HG03442 (cell line): ENCODE measurements around the gene LRP5.
"Not testable (repeated sequence)": the region's sequence is repeated elsewhere in the genome, so short reads cannot be mapped to it uniquely, and the experiment has no call there.

ENCODE experiments used
- ATAC-seq: cut with Tn5 transposase; IDR thresholded peaks from one replicate; pipeline ENCODE4 v1.9.1; 2021; ENCODE audit warnings: mild to moderate bottlenecking, moderate library complexity; ENCODE audit not compliant: unreplicated experiment

The LRP5 gene

DNA sequence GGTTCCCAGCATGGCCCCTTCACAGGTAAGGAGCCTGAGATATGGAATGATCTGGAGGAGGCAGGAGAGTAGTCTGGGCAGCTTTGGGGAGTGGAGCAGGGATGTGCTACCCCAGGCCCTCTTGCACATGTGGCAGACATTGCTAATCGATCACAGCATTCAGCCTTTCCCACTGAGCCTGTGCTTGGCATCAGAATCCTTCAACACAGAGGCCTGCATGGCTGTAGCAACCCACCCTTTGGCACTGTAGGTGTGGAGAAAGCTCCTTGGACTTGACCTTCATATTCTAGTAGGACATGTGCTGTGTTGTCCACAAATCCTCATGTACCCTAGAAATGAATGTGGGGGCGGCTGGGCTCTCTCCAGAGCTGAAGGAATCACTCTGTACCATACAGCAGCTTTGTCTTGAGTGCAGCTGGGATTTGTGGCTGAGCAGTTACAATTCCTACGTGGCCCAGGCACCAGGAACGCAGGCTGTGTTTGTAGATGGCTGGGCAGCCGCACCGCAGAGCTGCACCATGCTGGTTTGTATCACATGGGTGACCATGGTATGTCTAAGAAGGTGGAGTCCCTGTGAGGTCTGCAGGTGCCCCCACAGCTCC, 126.4 kb downstream of the LRP5 start:
- ATAC-seq, result no peak

DNA sequence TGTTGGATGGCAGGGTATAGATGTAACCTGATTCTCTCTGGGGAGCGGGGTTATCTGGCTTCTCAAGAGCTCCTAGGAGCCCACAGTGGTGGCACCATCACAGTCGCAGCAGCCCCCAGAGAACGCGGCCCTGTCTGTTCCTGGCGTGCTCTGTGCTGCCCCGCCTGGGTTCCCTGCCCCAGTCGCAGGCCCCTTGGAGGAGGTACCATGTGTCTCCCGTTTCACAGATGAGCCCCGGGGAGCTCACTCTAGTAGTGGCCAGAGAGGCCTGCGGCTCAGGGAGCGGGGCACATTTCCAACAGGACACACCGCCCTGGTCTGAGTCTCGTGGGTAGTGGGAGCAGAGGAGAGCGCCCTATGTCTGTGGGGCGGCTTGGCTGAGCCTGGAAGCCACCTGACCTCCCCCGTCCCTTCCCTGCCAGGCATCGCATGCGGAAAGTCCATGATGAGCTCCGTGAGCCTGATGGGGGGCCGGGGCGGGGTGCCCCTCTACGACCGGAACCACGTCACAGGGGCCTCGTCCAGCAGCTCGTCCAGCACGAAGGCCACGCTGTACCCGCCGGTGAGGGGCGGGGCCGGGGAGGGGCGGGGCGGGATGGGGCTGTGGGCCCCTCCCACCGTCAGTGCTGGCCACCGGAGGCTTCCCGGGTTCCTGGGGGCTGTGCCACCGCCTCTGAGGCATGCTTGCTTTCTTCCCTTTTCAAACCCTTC, 127.1 kb downstream of the LRP5 start:
- no peak for ATAC-seq

DNA sequence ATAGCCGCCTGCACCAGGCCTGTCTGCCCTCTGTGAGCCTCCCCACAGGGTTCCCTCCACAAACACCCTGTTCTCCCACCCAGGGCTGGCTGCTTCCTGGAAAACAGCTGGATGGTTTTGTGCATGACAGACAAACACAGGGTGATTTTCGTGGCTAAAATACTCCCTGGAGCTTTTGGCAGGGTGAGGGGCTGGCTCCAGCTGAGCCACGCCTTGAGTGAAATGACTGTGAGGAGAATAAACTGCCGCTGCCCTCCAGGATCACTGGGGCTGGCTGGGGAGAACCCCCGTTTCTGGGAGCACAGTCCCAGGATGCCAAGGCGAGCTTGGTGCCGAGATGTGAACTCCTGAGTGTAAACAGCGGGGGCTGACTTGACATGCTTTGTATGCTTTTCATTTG, 127.8 kb downstream of the LRP5 start:
- ATAC-seq, result no peak

DNA sequence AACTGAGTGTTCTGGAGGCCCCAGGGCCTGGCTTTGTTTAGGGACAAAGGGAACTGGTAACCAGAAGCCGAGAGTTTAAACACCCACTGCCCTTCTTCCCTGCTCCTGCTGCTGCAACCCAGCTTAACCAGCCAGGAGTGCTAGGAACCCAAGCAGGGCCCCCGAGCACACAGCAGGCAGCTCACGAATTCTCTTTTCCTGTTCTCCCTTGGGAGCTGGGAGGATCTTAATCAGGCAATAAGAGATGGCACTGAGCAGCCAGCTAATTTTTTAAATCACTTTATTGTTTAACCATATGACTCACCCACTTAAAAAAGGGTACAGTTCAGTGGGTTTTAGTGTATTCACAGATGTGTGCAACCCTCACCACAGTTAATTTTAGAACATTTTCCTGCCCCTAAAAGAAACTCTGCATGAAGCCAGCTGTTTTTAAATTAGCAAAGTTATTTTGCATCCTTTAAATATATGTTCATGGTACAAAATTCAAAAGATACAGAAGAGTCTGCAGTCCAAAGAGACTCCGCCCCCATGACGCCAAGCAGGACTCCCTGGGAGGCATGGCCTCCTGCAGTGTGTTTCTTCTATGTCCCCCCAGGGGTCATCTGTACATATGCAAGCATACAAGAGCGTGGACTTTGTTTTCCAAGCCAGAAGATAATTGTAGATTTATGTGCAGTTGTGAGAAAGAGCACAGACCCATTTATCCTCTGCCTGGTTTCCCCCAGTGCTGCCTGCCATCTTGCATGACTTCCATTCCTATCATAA, 129.3 kb downstream of the LRP5 start:
- ATAC-seq, result no peak

DNA sequence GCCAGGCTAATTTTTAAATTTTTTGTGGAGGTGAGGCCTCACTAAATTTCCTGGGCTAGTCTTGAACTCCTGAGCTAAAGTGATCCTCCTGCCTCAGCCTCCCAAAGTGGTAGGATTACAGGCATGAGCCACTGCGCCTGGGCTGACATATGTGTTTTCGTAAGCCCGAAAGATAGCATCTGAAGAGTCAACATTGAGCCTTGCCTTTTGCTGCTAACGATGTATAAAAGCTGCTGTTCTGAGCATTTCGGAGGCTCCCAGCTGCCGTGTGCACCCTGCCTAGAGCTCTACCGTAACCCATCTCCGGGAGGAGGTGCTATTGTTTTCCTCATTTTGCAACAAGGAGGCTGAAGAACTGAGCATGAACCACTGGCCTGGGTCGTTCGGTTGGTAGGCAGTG, 130.0 kb downstream of the LRP5 start:
- ATAC-seq, result no peak

DNA sequence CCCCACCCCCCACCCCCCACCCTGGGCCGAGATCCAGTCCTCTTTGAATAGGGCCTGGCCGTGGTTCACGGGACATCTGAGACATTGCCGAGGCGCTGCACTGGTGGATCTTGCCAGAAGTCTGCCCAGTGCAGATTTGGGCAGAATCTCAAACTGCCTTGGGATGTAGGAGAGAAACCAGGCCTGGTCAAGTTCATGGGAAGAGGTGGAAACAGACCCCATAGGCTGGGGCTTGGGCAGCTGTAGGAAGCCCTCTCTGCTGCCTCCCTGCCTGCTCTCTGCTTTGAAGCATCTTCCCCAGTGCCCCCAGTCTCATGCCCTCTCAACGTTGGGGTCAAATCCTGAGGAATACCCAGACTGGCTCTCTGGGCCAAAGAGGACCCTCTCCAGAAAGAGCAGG, 132.2 kb downstream of the LRP5 start:
- ATAC-seq, result no peak

DNA sequence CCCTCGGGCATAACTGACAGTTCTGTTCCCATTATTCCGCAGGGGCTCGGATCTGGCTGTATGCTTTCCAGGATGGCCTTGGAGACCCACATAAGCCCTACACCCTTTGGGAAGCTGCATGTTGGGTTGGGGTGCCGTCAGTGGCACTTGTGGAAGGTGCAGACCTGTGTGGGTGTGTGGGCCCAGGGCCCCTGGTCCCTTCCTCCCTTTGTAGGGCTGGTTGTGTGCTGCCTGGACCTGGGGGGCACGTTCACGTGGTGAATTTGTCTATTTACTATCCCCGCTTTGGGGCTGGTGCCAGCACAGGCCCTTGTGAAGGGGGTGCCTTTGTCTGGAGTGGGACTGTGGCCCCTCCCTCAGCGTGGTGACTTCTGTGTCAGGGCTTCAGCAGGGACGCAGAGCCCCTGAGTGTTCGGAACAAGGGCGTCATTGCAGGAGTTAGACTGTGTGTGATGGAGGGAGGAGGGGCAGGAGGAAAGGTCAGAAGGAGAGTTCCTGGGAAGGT, 133.2 kb downstream of the LRP5 start:
- no peak for ATAC-seq

DNA sequence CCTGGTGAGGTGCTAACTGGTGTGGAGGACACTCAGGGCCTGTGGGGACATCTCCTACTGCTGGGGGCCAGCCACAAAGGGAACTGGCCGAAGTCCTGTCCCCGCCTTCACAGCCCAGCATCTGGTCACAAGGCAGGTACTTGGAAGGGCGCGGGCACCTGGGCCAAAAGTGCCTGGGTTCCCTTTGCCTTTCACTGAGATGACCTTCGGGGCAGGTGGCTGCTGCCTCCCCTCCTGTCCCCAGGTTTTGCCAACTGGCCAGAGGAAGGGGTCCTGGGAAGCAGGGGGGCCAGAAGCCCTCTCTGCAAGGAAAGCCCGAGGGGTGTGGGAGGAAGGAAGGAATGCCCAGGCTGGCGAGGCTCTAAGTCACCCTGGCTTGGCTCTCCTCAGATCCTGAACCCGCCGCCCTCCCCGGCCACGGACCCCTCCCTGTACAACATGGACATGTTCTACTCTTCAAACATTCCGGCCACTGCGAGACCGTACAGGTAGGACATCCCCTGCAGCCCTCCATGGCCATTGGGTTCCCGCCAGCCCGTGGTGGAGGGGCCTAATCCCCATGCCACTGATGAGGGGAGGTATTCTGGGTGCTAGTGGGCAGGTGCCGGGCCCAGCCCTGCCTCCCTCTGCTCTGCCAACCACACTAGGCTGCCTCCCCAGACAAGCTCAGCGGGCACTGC, 133.8 kb downstream of the LRP5 start:
- ATAC-seq, result no peak

DNA sequence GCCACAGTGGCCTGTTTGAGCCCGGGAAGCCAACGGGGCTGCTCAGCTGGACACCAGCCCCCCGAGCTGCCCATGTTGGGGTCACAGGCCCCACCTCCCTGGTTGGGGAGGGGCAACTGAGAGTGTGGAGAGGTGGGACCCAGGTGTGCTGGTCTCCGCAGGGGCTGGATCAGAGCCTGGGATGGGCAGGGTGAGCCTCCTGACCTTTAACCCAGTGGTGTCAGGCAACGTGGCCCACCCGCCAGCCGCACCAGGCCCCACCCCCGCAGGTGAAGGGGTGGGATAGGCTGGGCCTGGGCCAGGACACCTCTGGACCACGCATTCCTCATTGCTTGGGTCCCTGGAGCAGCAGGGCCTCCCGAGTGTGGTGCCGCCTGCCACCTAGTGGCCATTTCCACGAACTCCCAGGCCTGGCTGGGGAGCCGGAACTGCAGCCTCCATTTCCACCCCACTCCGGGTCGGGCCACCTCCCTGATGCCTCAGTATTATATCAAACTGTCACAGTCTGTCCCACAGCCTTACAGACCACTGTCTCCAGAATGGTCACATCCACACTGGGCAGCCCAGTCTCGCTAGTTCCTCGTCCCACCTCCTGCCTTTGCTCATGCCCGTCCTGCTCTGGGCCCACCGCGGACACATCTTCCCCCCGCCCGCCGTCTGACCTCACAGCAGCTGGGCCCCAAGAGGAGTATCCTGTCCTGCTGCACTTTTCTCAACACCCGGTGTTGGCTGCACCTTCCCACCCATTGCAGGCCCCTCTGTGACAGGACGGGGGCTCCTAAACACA, 134.8 kb downstream of the LRP5 start:
- no peak for ATAC-seq

DNA sequence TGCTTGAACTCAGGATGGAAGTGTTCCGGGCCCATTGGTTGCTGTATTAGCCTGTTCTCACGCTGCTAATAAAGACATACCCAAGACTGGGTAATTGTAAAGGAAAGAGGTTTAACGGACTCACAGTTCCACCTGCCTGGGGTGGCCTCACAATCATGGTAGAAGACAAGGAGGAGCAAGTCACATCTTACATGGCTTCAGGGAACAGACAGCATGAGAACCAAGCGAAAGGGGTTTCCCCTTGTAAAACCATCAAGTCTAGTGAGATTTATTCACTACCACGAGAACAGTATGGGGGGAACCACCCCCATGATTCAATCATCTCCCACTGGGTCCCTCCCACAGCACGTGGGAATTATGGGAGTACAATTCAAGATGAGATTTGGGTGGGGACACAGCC, 135.5 kb downstream of the LRP5 start:
- ATAC-seq, result not testable (repeated sequence)

DNA sequence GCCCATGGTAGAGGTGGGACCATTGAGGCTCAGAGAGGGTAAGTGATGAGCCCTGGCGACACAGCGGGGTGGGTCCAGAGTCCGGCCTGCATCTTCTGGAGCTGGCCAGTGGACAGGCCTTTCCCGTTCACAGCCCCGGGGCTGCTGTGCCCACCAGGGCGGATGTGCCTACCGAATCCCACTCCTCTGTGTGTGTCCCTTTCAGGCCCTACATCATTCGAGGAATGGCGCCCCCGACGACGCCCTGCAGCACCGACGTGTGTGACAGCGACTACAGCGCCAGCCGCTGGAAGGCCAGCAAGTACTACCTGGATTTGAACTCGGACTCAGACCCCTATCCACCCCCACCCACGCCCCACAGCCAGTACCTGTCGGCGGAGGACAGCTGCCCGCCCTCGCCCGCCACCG, 136.2 kb downstream of the LRP5 start:
- ATAC-seq, result no peak

DNA sequence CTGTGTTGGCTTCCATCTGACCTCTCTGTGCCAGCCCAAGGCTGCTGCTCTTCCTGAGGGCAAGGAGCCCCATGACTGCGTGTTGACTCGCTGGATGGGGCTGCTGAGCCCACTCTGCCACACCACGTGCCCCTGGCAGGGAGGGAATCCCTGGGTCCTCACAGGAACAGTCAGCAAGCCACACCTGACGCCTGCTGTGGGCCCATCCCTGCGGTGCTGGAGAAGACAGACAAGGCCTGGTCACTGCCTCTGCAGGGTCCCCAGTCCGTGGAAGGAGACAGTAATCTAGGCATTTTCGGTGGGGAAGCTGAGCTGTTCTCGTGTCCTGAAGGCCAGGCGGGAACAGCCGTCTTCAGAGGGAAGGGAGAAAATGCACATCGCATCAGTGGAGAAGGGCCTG, 137.6 kb downstream of the LRP5 start:
- no peak for ATAC-seq

DNA sequence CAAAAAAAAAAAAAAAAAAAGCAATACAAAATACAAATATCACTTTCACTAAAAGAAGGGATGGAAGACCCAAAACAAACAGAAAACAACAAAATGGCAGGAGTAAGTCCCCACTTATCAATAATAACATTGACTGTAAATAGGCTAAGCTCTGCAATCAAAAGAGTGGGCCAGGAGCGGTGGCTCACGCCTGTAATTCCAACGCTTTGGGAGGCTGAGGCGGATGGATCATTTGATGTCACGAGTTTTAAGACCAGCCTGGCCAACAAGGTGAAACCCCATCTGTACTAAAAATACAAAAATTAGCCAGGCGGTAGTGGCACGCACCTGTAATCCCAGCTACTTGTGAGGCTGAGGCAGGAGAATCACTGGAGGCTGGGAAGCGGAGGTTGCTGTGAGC, 138.3 kb downstream of the LRP5 start:
- ATAC-seq, result no peak

DNA sequence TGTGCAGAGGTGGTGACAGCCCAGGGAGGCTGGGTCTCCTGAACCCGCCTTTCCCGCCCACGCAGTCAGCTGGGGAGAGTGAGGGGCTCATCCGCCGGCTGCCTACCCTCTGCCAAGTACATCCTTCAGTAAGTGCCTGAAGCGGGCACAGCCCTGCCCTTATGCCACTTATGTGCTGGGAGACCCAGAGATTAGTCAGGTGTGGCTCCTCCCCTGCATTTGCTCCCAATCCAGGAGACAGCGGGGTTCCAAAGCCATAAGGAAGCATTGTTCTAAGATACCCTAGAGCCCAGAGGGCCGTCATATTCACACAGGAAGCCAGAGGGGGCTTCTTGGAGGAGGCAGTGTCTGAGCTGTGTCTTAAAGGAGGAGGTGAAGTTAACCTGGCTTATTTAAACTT, 142.4 kb downstream of the LRP5 start:
- ATAC-seq, result no peak

DNA sequence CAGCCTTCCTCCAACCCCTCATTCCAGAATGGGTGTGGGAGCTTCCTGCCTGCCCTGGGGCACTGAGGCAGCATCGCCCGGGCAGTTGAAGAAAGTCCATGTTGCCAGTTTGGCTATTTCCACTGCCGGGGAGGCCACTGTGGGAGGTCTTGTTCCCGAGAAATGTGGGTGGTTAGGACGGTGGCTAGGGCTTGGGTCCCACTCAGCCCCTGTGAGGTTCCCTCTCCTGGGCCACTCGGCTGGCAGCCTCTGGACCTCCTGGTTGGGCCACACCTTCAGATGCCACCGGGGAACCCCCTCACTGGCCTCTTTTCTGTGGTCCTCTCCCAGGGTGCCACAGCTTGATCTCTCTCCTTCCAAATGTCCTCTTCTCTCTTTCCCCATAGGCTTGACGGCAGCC, 143.1 kb downstream of the LRP5 start:
- ATAC-seq, result no peak

DNA sequence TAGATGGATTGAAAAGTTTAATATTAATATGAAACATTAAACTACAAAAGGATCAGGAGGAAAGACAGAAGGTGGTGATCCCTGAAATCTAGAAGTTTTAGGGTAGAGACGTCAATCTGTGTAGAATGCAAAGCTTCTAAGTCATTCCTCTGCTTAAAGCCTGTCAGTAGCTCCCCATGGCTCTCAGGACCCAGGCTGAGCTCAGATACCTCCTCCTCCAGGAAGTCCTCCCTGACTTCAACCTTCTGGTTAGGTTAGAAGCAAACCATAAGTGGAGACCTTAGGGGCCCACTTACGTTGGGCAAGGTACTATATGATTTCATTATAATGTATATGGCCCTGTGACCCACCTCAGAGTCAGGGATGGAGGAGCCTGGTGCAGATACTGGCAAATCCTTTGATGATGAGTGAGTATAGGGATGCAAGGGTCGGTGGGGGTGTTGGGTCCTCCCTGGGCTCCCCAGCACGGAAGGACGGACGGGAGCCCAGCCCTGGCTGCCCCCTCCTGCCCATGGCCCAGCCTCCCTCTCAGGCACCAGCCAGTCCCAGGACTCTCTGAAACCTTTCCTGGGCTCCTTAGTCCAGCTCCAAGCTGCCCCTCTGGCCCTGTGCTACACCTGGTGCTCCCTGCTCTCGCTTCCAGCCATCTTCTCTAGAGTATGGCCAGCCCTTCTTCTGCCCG, 145.0 kb downstream of the LRP5 start:
- ATAC-seq, result no peak

DNA sequence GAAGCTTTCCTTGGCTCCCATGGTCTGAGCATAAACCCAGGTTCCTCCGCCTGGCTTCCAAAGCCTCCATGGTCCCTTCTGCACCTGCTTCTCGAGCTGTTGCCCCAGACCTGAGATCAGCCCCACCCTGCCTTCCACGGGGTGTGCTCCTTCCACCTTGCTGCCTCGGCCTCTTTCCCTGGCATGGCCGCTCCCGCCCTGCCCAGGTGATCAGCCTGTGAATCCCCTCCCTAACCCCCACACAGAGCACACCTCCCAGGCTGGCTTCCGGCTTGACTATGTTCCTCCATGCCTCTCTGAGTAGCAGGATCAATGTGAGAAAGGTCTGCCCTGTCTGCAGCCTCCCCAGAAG, 145.5 kb downstream of the LRP5 start:
- ATAC-seq, result no peak

DNA sequence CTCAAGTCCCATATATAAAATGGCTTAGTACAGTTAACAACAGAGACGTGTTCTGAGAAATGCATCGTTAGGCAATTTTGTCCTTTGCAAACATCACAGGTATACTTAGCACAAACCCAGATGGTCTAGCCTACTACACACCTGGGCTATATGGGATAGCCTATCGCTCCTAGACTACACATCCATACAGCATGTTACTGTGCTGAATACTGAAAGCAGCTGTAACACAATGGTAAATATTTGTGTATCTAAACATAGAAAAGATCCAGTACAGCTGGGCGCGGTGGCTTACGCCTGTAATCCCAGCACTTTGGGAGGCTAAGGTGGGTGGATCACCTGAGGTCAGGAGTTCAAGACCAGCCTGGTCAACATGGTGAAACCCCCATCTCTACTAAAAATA, 145.9 kb downstream of the LRP5 start:
- not testable (repeated sequence) for ATAC-seq

DNA sequence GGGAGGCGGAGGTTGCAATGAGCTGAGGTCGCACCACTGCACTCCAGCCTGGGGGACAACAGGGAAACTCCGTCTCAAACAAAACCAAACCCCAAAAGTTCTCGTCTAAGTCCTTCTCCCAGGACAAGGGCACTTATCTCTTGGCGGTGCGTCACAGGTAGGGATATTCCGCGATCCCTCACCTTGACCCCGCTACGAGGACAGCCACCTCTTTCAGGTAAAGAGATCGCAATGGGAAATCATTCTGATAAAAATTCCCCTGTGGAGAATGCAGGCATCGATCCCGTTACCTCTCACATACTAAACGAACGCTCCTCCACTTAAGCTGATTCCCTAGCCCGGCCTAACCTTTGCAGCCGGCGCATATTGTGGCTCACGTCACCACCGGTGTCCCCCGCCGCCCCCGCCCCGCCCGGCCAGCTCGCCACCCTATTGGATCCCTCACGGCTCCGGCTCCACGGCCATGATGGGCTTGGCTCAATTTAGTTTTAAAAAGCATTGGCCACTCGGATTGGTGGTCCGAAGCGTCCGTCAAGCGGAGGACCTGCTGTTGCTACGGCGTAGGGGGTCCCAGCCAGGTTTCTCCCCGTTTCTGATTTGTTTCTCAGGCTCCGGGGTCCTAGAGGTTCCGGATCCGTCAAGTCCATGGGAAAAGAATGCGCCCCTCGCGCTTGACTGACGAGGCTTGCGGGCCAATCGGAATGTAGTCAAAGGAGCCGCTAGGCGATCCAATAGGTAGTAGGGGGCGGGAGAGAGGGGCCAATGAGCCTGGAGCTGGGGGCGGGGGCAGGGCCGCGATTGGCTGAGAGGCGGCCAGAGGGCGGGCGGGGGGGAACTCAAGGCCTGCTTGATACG, 147.7 kb downstream of the LRP5 start:
- peak; percentile 74 for ATAC-seq
